Measurements from ENCODE around the gene KRT32.

GRCh38 chr17:41419716-41420115 is 47.5 kb downstream of the KRT32 start:
- TF ChIP-seq CTCF (IDR thresholded peaks at IDR 0.05) (no peak), POLR2A (IDR thresholded peaks at IDR 0.05) (no peak)
